GM06990 (cell line): ENCODE measurements around the gene COL5A3.
"Not testable (repeated sequence)": the region's sequence is repeated elsewhere in the genome, so short reads cannot be mapped to it uniquely, and the experiment has no call there.

ENCODE experiments used
- DNase-seq: peaks from one replicate; pipeline ENCODE4 v3.0.0-alpha.2; 2011; ENCODE audit not compliant: insufficient read length; ENCODE audit errors: extremely low read depth
- H3K27me3 ChIP-seq: replicated peaks from 2 replicates; pipeline ENCODE4 v1.6.0; 2011; ENCODE audit warnings: low read length; ENCODE audit not compliant: control insufficient read depth, insufficient read depth
- H3K36me3 ChIP-seq: 2 replicates; pipeline ENCODE4 v1.5.1; 2011; ENCODE audit warnings: low read length; ENCODE audit not compliant: control insufficient read depth, insufficient read depth
- H3K4me3 ChIP-seq: replicated peaks from 2 replicates; pipeline ENCODE4 v1.5.1; 2011; ENCODE audit warnings: low read depth, mild to moderate bottlenecking, control low read depth, low read length
- CTCF ChIP-seq: IDR thresholded peaks from 2 replicates; pipeline ENCODE4 v1.5.1; 2011; ENCODE audit warnings: low read length, control low read depth, mild to moderate bottlenecking, inconsistent platforms; ENCODE audit not compliant: insufficient read depth, poor library complexity, severe bottlenecking

The COL5A3 gene

GRCh38 chr19:10027158-10027997 lies 17.1 kb upstream of the COL5A3 start:
- Histone ChIP-seq H3K27me3 (no peaks in the 10 kb centered on the region), H3K36me3 (no peaks in the 10 kb centered on the region), H3K4me3 (no peak overlapping the region)
- TF ChIP-seq CTCF = peak; percentile 94
- peak; percentile 83 for DNase-seq

DNA sequence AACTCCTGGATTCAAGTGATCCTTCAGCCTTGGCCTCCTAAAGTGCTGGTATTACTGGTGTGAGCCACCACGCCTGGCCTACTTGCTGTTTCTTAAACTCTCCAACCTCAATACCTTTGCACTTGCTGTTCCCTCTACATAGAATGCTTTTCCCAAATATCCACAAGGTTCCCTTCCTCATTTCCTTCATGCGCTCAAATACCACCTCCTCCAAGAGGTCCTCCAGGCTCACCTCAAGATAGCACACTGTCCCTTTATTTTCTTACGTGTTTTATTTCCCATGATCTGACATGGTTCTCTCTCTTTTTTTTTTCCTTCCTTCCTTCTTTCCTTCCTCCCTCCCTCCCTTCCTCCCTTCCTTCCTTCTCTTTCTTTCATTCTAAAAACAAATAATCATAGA lies 16.4 kb upstream of the COL5A3 start:
- H3K27me3 ChIP-seq = no peaks in the 10 kb centered on the region
- H3K36me3 ChIP-seq = no peaks in the 10 kb centered on the region
- TF ChIP-seq CTCF = no peak
- no peak overlapping the region for H3K4me3 ChIP-seq
- DNase-seq = no peak

GRCh38 chr19:10023096-10023495 lies 12.8 kb upstream of the COL5A3 start:
- not testable (repeated sequence) for DNase-seq, H3K27me3 ChIP-seq, H3K36me3 ChIP-seq, H3K4me3 ChIP-seq

DNA sequence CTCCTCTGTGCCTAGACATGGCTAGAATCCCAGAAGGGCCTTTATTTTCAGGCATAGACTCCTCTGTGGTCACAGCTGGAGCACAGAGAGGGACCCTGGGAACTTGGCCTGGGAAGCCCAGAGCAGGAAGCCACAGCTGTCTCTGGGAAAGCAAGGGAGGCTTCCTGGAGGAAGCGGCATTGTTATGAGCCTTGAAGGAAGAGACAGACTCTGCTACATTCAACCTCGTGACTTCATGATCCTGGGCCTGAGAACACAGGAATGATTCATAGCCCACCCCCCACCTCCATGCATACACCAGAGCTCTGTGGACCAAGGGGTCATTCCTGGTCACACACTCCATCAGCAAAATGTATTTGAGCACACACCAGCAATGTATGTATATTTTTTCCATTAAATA lies 11.6 kb upstream of the COL5A3 start:
- Histone ChIP-seq H3K27me3 (no peaks in the 10 kb centered on the region), H3K36me3 (no peaks in the 10 kb centered on the region), H3K4me3 (no peak overlapping the region)
- no peak for TF ChIP-seq CTCF
- DNase-seq = no peak

DNA sequence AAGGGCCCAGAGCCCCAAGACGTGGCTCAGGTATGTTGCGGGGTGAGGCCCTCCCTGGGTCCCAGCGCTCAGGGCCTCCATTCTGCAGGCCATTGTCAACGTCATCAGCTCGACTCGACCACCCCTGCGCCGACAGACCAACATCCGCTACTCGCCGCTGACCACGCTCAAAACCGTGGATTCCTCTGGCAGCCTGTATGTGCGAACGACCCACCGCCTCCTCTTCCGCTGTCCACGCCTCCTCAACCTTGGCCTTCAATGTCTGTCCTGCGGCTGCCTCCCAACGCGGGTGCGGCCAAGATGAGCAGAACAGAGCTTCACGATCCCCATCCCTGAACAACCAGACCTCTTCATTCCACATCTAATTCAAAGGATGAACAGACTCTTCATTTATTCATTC lies 11.1 kb upstream of the COL5A3 start:
- no peaks in the 10 kb centered on the region for H3K27me3 ChIP-seq
- no peaks in the 10 kb centered on the region for H3K36me3 ChIP-seq
- H3K4me3 ChIP-seq = no peak overlapping the region
- no peak for TF ChIP-seq CTCF
- no peak for DNase-seq

DNA sequence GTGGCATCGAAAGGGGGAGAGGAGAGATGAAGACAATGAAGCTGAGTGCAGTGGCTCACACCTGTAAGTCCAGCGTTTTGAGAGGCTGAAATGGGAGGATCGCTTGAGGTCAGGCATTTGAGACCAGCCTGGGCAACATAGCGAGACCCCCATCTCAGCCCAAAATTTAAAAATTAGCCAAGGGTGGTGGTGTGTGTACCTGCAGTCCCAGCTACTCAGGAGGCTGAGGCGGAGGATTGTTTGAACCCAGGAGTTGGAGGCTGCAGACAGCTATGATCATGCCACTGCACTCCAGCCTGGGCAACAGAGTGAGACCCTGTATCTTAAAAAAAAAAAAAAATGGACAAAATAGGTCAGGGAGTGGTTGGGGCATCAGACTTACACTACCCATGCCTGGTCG lies 10.5 kb upstream of the COL5A3 start:
- no peak for DNase-seq
- Histone ChIP-seq H3K4me3 (no peak overlapping the region), H3K27me3 (no peaks in the 10 kb centered on the region), H3K36me3 (no peaks in the 10 kb centered on the region)
- TF ChIP-seq CTCF = no peak
